ENCODE measurements around the gene PCDH1.
"Not testable (repeated sequence)": the region's sequence is repeated elsewhere in the genome, so short reads cannot be mapped to it uniquely, and the experiment has no call there.

Gene PCDH1

DNA sequence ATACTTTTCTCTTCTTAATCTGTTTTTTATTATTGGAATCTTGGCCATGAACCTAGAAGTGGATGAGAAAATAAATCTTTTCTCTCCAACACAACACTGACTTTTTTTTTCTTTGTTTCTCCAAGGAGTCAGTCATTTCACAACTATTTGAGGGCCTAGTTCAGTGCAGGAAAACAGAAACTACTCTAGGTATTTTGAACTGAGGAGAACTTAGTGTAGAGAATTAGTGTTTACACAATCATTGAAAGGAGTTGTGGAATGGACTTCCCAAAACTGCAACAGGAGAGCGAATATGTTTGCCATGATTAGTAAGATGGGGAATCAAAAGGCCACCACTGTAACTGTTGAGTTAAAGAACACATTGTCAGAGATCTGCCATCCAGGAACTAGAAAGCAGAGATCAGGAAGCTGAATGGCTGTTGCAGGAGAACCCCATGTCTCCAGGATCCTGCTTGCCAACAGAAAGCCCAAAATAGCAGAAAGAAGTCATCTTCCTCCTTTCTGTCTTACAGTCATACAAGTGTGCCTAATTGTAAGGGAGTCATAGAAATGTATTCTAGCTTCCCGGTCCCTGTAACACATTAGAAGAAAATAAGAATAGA is 20.3 kb upstream of the PCDH1 start:
- no peak for DNase-seq (ENCODE audit: low read depth, low spot score)

DNA sequence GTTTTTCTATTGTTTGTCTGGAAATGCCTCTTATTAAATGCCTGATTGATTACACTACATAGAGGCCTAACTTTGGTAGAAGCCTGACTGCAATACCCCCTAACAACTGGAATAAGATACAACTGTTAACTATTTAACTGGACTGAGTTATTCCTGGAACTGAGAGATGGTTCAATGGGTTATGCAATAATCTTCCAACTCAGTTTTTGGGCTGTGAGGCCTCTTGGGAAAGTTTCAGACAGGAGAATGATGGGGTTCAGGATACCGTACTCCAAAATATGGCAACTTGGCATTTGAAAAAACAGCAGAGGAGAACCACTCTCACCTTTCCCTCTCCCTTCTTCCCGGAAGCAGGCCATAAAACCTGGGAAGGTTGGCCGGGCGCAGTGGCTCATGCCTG is 19.2 kb upstream of the PCDH1 start:
- DNase-seq (ENCODE audit: low read depth, low spot score): no peak

DNA sequence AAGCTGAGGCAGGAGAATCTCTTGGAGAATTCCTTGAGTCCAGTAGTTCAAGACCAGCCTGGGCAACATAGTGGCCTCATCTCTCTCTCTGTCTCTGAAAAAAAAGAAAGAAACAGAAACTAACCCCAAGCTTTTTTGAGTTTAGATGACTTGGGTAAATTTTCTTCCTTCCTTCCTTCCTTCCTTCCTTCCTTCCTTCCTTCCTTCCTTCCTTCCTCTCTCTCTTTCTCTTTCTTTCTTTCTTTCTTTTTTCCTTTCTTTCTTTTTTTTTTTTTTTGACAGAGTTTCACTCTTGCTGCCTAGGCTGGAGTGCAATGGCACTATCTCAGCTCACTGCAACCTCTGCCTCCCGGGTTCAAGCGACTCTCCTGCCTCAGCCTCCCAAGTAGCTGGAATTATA is 12.2 kb upstream of the PCDH1 start:
- DNase-seq (ENCODE audit: low read depth, low spot score): not testable (repeated sequence)

DNA sequence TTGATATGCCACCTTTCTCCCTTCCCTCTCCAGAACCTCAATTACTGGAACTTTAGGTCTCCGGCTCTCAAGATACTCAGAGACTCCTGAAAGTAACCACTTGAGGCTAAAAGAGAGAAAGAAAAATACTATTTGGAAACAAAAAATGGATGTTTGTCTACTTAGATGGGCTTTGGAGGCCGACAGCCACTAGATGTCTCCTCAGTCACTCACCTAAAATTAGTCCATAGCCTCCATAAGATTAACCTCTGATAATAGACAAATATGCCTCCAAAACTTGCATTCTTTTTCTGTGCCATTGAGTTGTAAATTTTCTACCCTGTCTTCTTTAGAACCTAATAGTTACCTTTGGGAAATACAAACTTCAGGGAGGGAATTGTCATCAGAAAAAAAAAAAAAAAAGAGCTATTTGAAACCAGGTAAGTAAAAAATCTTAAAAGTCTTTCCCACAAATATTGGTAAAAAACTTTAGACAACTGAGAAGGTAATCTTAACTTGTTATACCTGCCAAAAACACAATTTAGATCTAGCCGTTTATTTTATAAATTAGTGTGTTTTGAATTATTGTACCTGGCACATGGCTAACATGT is 11.2 kb upstream of the PCDH1 start:
- no peak for DNase-seq (ENCODE audit: low read depth, low spot score)

DNA sequence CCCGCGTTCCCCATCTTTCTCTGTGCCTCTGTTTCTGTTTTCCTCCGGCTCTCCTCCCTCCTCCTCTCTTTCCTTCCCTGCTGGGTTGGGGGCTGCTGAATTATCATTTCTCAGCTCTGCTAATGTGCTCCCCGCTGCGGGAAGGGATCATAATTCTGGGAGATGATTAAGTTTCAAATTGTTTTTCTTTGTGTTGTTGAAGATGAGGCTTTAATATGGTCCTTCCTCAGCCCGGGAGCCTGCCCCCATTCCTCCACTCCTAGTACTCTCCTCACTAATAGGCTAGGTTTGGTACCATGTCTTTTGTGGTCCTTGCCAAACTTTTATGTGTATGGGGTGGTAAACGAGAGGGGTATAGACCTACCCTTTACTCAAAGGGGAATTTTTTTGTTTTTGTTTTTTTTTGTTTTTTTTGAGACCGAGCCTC is 5.7 kb upstream of the PCDH1 start:
- no peak for DNase-seq (ENCODE audit: low read depth, low spot score)

DNA sequence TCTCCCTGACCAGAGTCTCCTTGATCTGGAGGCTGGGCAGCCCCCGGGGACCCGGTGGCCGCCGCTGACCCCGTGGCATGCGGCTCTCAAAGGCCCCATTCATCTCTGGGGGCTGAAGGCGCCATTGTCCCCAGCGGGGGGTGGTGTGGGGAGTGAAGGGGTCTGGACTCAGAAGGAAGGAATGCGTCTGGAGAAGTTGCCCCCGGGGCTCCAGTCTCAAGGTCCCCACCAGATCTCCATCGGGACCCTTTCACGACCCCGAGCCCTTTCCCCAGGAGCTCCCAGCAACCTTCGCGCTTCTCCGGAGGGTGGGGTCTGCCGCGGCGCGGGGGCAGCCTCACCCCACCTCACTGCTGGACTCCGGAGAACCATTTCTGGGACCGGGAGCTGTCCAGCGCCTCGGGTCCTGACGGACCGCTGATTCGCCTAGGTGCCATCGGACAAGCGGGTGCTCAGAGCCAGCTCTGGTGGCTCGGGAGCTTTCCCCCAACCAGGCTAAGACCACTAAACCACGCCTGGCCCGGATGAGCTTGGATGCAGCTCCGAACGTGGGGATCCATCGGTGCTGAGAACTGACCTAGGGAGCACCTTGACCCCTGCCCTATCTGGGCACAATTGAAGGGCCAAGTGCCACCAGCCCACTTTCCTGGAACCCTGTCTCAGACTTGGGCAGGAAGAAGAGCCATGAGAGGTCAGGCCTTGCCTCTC is 5.1 kb upstream of the PCDH1 start:
- DNase-seq (ENCODE audit: low read depth, low spot score): peak; percentile 93

DNA sequence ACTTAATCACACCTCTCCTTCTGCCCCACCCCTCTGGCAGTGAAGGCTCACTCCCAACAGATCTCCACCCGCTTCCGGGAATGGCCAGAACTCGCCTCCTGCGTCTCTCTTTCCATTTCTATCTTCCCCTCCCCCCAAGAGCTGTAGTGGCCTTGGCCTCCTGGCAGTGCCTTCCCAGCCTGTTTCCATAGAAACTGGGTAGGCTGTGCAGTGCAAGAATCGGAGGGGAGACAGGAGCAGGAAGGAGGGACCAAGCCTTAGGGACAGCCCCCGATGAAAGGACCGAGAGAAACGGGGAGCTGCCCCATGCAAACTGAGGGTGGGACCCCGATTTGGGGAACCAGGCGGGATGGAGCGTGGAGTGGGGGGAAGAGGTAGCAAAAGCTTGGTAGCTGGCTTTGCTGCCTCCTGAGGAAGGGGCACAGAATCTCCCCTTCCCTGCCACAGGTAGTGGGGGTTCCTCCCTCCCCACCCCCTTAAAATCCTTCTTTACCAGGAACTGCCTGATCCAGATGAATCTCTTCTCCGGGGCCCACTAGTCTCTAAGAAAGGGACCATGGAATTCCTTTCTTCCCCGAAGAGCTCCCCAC is 4.5 kb upstream of the PCDH1 start:
- peak; percentile 79 for DNase-seq (ENCODE audit: low read depth, low spot score)

DNA sequence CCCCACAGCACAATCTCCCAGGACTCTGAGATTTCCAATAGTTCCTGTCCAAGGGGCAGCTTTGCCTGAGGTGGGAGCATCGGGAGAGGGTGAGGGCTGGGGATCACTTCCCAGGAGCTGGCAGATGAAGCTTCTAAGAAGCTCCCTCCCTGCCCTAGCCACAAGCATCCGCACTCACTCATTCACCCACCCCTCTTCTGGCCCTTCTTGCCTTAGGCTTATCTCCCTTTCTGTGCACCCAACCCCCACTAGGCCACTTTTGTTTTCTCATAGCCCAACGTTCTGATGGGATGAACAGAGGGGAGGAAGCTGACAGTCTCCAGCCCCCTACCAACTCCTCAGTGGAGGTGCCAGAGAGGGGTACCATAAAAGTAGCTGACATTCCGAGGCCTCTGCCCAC is 3.7 kb upstream of the PCDH1 start:
- peak; percentile 77 for DNase-seq (ENCODE audit: low read depth, low spot score)

DNA sequence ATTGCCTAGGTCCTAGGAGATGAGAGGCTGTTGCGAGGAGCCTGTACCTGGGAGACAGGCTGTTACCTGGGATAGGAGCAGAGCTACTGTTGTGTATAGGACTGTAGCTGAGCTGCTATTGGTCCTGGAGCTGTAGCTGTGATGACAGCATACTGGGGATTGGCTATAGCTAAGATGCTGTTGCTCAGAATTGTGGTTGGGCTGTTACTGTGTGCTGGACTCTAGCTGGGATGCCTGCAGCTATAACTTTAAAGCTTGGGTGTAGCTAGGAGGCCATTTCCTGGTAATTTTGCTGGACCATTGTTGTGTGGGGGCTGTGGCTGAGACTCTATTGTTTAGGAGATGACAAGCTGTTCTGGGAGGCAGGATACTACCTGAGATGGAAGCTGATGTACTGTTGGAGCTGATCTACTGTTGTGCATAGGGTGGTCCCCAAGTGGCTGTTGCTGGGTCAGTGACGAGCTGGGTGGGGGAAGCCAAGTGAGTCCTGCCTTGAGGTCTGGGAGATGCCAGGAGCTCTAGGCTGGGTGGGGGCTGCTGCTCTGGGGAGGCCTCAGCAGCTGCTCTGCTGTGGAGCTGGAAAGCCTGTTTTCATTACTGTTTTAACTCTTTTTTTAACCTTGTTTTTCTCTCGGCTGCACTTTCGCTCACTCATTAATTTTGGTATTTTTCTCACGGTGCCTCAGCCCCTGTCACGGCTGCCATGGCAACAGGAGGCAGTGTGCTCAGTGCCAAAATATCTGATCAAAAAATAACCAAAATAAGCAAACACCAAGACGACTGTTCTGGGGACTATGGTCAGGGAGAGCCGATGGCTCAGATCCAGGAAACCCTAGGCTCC is 3.0 kb upstream of the PCDH1 start:
- DNase-seq (ENCODE audit: low read depth, low spot score): peak; percentile 81

DNA sequence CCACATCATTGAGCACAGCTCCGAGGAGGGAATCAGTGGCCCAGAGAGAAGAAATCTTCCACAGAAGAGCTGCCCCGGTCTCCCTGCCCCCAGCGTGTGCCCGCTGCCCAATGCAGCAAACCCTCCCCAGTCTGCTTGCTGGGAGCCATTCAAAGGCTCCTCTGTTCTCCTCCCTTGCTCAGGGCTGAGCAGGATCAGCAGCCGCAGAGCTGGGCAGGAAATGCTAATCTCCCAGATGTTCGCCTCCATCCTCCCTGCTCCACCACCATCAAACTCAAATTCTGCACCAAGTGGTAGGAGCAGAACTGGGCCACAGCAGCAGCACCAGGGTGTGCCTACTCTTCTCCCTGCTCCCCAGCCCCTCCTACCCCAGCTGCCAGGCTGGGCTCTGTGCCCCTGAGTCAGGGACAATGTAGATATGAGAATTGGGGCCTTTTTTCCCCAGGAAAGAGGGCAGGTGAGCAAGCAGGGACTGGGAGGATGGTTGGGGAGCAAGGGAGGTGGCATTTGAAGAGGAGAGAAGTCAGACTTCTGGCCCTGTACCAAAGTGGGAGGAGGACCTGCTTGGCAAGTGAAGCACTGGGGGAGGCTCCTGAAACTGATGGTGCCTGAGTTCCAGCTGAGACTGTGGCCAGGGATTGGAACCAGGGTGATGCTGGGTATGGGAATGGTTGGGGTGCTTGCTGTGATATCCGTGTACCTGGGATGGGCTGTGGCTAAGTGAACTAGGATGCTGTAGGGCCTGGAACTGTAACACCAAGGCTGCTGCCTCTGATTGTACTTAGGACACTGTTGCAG is 1.9 kb upstream of the PCDH1 start:
- no peak for DNase-seq (ENCODE audit: low read depth, low spot score)

DNA sequence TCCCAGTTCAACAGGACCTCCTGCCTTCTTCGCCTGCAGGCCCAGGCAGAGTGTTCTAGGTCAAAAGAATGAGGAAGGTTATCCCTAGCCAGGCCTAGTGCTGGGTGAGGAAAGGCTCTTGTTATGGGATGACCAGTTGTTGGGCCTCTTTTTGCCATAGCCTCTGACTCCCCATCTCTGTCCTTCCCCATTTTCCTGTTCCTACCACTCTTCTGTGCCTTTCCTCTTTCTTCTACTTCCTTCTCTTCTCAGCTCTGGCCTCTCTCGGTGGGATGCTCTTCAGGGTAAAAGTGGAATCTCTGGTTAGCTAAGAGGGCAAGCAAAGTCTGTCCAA is 1.2 kb upstream of the PCDH1 start:
- DNase-seq (ENCODE audit: low read depth, low spot score): no peak

DNA sequence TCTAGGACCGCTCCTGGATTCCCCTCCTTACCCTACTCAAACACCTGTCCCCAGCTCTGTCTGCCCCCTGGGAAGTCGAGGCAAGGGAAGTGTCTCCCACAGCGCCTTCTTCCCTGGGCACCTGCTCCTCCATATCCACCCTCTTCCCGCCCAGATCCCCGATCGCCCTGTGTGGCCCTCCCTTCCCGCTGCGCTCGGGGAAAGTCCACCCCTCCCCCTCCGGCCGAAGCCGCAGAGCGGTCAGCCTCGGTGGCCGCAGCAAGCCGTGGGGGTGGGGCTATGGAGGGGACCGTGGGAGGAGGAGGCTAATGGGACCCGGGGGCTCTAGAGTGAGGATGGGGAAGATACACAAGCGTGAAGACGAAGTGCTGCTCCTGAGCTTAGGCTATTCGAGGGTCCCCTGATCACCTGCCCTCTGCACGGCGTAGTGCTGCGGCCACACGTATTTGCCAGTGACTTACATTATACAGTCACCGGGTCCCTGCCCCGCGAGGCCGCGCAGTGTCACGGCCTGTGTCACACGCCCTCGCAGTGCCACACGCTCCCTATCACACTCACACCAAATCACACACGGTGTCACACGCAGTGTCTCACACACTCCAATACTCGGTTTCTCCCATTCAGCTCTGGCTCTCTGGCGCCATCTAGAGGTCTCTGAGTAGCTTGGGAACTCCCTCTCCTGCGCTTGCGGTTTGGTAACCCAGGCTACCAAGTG is 658 bp upstream of the PCDH1 start:
- DNase-seq (ENCODE audit: low read depth, low spot score): peak; percentile 89

DNA sequence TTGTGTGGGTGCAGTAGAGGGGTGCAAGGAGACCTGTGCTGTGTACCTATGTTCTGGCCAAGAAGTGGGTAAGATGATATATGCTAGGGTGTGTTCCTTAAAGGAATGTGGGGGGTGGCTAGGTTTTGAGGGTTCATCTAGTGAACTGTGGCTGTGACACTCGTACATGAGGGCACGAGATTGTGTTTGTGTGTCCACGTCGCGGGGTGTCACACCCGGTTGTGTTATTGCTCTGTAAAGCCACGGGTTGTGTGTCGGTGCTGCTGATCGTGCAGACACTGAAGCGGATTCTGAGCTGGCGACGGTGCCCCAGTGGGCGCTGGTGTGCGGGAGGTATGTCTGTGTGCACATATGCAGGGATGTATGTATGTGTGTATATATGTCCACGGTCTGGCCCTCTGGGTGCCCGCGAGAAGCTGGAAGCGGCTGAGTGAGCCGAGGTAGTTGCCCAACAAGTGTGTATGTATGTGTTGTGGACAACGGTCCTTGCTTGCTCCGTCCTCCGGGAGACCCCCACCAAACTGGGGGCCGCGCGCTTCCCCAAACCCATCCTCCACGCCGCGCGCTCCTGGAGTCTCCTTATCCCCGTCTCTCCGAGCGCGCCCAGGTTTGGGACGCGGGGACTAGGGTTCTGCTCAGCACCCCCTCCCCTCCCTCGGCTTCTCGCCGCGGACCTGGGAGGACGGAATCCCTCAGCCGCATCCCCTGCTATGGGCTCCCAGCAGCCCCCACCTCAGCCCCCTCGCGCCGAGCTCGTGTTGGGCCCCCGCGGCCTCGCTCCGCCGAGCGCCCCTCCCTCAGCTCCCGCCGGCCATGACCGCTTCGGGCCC is 639 bp downstream of the PCDH1 start:
- peak; percentile 41 for DNase-seq (ENCODE audit: low read depth, low spot score)

DNA sequence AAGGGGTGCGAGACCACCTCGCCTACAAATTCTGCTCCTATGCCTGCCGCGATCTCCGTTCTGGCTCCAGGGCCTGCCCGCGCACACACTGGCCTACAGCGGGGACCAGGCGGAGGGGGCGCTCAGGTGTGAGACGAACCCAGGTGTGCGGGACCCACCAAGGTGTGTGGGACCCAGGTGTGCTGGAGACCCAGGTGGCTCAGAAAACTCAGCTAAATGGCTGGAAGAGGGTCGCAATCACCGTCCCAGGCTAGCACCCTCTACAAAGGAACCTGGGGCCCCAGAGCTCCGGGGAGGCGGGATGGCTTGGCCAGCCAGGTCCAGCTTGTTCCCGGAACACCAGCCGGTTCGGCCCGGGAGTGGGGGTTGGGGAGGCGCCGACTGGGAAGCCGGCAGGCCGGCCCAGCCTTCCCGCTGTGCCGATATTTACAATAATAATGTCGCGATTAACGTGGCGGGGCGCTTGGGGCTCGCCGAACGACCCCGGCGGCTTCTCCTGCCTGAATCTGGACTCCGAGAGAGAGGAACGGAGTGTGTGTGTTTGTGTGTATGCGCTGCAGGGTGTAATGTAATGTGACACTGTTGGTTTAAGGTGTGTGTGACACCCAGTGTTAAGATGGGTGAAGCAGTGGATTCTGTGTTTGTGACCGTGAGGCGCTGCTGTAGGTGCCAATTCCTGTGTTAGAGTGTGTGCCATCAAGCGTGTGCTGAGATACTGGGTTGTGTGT is 1.4 kb downstream of the PCDH1 start:
- DNase-seq (ENCODE audit: low read depth, low spot score): peak; percentile 66

DNA sequence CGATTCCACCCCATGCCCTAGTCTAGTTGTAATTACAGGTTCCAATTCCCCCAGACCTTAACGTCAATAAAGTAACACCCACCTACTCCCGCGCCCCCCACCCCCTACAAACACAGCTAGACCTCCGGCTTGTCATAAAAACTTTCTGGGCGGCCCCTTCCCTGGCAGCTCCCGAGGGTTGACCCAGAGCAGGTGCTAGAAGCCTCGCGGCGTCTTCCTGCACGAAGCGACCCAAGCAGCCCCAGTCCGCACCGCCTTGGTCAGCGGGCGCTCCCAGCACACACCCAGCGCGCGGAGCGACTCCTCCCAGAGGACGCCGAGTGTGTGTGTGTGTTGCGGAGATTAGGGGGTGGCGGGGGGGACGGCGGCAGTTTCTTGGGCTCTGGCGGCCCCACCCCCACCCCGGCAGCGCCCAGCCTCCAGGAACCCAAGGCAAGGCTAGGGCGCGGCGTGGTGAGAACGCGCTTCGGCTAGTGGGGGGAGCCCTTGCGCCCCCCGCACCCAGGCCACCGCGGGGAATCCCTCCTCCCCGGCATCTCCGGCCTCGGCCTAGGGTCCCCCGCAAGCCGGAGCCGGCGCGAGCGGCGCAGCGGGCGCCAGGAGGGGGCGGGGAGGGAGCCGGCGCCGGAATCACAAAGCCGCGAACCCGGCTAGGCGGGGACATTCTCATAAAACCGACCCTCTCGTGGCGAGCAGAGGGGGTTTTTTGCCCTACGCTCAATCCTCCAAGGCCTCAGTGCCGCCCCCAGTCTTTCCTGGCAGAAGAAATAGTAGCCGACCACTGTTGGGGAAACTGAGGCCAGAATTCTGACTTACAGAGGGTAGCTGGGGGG is 2.2 kb downstream of the PCDH1 start:
- peak; percentile 63 for DNase-seq (ENCODE audit: low read depth, low spot score)

DNA sequence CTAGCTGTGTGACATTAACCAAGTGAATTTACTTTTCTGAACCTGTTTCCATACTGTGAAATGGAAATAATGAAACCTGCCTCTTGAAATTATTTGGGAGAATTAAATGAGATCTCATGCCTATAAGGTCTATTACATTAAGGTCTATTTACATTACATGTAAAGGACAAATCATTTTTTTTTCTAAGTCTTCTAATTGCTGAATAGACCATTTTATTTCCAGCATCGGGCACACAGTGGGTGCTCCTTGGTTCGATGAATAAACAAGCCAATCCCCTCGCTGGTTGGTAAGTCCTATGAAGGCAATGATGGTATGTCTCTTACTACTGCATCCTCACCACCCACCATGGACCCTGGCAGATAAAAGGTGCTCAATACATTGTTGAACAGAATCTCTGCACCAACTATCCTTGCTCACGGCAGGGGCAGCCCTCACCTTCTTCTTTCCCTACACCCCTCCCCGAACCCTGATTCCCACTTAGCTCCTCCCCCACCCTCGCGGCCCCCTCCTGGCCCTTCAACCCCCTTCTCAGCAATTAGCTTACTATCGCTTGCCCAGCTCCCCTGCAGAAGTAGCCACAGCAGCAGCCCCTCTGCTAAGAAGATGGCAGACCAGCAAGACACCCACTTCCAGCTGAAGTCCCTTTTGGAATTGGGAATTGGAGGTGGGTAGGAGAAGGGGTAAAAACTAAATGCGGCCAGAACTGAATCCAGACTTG is 3.0 kb downstream of the PCDH1 start:
- no peak for DNase-seq (ENCODE audit: low read depth, low spot score)

DNA sequence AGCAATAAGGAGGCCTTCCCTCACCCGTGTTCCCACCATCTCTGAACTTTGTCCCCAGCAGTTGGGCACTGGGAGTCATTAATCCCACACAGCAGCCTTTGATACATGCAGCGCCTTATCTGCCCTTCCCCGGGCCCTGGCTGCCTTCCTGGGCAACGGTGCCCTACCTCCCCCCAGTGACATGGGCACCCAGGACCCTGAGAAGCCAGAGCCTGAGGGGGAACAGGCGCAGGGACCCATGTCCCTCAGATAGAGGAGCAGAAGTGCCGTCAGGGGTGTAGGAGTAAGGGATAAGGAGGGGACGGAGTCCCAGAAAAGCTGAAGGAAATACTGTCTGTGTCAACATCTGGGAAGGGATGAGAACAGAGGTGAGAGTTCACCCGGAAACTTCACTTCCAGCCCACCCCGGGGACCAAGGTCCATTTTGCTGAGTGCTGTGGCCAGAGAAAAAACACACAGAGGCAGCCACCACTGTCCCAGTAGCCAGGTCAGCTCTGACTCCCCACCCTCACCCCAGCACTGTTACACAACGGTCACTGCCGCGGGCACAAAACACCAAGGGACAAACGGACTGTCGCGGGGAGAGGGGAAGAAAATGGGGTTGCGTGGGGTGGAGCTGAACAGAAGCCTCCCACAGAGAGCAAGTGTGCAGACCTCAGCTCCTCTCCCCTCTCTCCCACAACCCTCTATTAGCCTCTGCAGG is 3.8 kb downstream of the PCDH1 start:
- DNase-seq (ENCODE audit: low read depth, low spot score): no peak
